ENCODE data around the gene PRKCD.

PRKCD gene

DNA sequence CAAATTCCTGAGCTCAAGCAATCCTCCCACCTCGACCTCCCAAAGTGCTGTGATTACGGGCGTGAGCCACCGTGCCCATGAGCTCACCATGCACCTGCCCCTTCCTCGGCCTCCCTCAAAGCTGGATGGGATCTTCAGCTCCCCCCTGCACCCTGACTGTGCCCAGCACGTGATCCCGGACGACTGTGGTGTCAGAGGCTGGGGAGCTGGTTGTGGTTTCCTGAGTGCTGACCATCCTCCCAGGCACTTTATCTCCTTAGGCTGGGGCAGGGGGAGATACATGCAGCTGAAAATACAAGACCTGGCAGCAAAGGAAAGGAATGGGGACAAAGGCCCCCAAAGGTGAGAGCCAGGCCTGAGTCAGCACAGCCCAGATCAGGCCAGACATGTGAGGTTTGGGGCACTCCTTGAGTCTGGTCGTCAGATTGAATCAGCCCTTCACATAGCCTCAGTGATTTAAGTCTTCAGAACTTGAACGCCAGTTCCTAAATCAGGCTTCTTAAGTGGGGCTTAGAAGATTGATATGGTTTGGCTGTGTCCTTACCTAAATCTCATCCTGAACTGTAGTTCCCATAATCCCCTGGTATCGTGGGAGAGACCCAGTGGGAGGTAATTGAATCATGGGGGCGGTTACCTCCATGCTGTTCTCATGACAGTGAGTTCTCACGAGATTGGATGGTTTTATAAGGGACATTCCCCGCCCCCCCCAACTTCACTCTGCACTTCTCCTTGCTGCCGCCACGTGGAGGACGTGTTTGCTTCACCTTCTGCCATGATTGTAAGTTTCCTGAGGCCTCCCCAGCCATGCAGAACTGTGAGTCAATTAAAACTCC lies 35.8 kb downstream of the PRKCD start:
- TF ChIP-seq, protein P1, sequence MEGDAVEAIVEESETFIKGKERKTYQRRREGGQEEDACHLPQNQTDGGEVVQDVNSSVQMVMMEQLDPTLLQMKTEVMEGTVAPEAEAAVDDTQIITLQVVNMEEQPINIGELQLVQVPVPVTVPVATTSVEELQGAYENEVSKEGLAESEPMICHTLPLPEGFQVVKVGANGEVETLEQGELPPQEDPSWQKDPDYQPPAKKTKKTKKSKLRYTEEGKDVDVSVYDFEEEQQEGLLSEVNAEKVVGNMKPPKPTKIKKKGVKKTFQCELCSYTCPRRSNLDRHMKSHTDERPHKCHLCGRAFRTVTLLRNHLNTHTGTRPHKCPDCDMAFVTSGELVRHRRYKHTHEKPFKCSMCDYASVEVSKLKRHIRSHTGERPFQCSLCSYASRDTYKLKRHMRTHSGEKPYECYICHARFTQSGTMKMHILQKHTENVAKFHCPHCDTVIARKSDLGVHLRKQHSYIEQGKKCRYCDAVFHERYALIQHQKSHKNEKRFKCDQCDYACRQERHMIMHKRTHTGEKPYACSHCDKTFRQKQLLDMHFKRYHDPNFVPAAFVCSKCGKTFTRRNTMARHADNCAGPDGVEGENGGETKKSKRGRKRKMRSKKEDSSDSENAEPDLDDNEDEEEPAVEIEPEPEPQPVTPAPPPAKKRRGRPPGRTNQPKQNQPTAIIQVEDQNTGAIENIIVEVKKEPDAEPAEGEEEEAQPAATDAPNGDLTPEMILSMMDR (IDR thresholded peaks at IDR 0.05; ENCODE audit: low read depth, low read length, missing control alignments): no peak

DNA sequence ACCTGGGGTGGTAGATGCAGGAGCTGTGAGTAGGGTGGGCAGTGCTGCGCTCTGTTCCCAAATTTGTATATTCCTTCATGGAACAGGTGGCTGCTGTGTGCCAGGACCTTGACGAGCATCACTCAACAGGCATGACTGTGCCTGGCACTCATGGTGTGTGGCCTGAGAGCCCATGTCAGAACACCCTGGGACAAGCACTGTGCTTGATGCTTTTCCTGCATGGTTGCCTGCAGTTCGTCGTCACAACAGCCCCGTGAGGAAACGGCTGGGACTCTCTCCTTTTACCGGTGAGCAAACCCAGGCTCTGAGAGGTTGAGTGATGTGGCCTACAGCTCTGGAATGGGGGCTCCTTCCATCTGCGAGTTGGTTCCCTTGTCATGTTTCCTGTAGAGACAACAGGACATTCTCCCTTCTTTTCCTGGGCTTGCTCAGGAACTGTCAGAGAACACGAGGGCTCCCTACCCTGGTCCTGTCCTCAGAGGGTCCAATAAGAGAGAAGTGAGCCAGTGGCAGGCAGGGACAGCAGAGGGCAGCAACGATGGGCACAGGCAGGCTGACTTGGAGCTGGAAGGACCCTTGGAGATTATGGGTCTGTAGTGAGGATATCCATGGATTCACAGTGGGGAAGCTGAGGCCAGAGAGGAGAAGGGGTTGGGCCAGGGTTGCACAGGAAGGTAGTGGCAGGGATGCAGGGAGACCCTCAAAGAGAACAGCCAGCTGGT lies 37.4 kb downstream of the PRKCD start:
- no peak for DNase-seq (ENCODE audit: low read depth)
- H3K4me3 ChIP-seq (ENCODE audit: low read depth, low read length): no peak overlapping the region
- in situ Hi-C loops (cut with HindIII; ENCODE audit: low sequenced_read_pairs): no loop called here
- TF ChIP-seq, protein P1 (IDR thresholded peaks at IDR 0.05; ENCODE audit: low read depth, low read length, missing control alignments): peak; percentile 10

More for the DNA sequence above, 35.8 kb downstream of the PRKCD start:
- H3K4me3 ChIP-seq (ENCODE audit: low read depth, low read length): no peak overlapping the region
- peak; percentile 27 for DNase-seq (ENCODE audit: low read depth)
- in situ Hi-C loops (cut with HindIII; ENCODE audit: low sequenced_read_pairs): no loop called here

DNA sequence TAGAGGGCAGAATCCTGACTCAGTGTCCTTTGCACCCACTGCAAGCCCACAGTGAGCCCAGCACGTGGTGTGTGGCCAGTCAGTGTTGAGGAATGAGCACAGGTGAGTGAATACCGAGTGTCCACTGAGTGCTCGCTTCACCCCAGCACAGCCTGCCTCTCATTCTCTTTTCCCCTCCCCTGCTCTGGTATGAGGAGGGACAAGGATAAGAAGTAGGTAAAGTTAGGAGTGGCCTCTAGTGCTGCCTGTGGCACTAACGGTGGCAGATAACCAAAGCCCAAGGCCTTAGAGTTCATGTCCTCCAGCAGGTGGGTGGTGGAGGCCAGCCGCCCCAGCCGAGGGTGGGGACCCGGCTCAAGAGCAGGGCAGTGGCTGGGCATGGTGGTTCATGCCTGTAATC lies 38.0 kb downstream of the PRKCD start:
- in situ Hi-C loops (cut with HindIII; ENCODE audit: low sequenced_read_pairs): no loop called here
- no peak for DNase-seq (ENCODE audit: low read depth)
- TF ChIP-seq, protein P1 (IDR thresholded peaks at IDR 0.05; ENCODE audit: low read depth, low read length, missing control alignments): no peak
- no peak overlapping the region for H3K4me3 ChIP-seq (ENCODE audit: low read depth, low read length)

DNA sequence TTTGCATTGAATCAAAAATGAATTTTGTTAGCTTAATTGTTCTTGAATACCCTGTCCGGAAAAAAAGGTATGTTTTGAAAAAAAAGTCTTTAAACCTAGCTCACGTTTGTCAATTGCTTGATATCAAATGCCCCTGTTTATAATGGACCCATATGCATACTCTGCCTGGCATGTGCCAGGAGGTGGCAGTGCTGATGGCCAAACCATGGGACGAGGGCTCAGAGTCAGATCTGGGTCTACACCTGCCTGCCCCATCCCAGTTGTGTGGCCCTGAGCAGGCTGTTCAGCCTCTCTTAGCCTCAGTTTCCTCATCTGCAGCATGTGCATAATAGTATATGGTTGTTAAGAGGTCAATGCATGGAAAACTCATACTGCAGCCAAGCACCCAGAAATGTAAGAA lies 38.8 kb downstream of the PRKCD start:
- DNase-seq (ENCODE audit: low read depth): no peak
- H3K4me3 ChIP-seq (ENCODE audit: low read depth, low read length): no peak overlapping the region
- in situ Hi-C loops (cut with HindIII; ENCODE audit: low sequenced_read_pairs): no loop called here
- TF ChIP-seq, protein P1 (IDR thresholded peaks at IDR 0.05; ENCODE audit: low read depth, low read length, missing control alignments): no peak

DNA sequence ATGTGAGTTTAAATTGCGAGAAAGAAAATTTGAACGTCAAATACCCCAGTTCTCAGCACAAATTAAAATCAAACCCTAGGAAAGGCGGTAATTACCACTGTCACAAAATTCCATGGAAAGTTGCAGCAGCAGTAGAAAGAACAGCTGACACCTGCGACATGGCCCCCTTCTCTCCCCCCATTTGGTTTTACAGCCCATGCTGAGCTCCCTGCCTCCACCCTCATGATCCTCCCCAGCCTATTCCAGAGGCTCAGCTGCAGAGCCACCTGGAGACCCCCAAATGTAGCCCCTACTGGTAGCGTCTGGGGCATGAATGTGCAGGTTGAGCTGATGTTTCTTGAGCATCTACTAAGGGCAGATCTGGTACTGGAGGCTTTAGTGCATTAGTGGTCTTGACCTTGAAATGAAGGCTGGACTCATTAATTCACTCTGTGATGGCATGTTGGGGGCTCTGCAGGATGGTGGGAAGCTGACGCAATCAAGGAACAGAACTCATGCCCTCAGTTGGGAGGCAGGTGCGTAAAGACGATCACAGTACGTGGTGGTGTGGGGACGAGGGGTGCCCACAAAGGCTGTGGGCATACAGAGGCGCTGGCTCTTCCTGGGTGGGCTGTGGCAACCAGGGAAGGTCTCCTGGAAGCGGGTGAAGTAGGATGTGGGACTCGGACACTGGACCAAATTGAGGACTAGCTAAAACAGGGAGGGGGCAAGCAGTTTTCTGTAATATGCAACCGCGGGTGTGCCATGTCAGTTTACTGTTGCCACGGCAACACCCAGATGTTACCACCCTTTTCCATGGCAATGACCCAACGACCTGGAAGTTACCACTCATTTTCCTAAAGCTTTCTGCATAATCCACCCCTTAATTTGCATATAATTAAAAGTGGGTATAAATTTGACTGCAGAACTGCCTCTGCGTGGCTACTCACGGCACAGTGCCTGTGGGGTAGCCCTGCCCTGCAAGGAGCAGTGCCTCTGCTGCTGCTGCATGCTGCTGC lies 39.8 kb downstream of the PRKCD start:
- TF ChIP-seq, protein P1 (IDR thresholded peaks at IDR 0.05; ENCODE audit: low read depth, low read length, missing control alignments): no peak
- no peak overlapping the region for H3K4me3 ChIP-seq (ENCODE audit: low read depth, low read length)
- in situ Hi-C loops (cut with HindIII; ENCODE audit: low sequenced_read_pairs): no loop called here
- DNase-seq (ENCODE audit: low read depth): no peak
